Liver (tissue), 9 donors: Measurements from ENCODE around the gene PIMREG. TPM values are rescaled to one million over a fixed set of nuclear protein-coding genes. Genes with fewer than 3 reads are reported as not detected.

Source experiments
- DNase-seq: peaks from one replicate; pipeline ENCODE4 v3.0.0-alpha.2; 2017; ENCODE audit warnings: low spot score
- H3K27ac ChIP-seq, 2 donors: one replicate each; pipeline ENCODE4 v1.7.0; 2013; ENCODE audit warnings: inconsistent platforms in 2 of 2, low read length in 2 of 2, control low read depth in 1 of 2, low read depth in 1 of 2, mild to moderate bottlenecking in 1 of 2
- H3K27me3 ChIP-seq, 4 donors: one replicate each; pipeline versions ENCODE4 v1.6.1 to v1.7.0; 2013; ENCODE audit warnings: low read length in 3 of 4, inconsistent platforms in 1 of 4, mild to moderate bottlenecking in 1 of 4, moderate library complexity in 1 of 4; ENCODE audit not compliant: control insufficient read depth in 4 of 4, insufficient read depth in 4 of 4
- H3K36me3 ChIP-seq, 4 donors: one replicate each; pipeline versions ENCODE4 v1.6.1 to v1.7.0; 2013; ENCODE audit warnings: low read length in 3 of 4, mild to moderate bottlenecking in 3 of 4, low read depth in 1 of 4, moderate library complexity in 1 of 4; ENCODE audit not compliant: control insufficient read depth in 4 of 4, insufficient read depth in 3 of 4
- H3K4me1 ChIP-seq, 4 donors: one replicate each; pipeline versions ENCODE4 v1.6.1 to v1.7.0; 2013; ENCODE audit warnings: low read length in 3 of 4, mild to moderate bottlenecking in 3 of 4, moderate library complexity in 1 of 4; ENCODE audit not compliant: control insufficient read depth in 4 of 4, insufficient read depth in 4 of 4
- H3K4me3 ChIP-seq, 3 donors: one replicate each; pipeline versions ENCODE4 v1.6.1 to v1.7.0; 2013; ENCODE audit warnings: low read length in 3 of 3, control low read depth in 1 of 3, low read depth in 1 of 3, mild to moderate bottlenecking in 1 of 3
- H3K9ac ChIP-seq, 2 donors: one replicate each; pipeline ENCODE4 v1.7.0; 2013; ENCODE audit warnings: low read length in 2 of 2, mild to moderate bottlenecking in 2 of 2, moderate library complexity in 2 of 2, control low read depth in 1 of 2, low read depth in 1 of 2
- H3K9me3 ChIP-seq, 4 donors: one replicate each; pipeline versions ENCODE4 v1.6.1 to v1.7.0; 2013; ENCODE audit warnings: low read length in 3 of 4; ENCODE audit not compliant: control insufficient read depth in 4 of 4
- EGR1 ChIP-seq, 2 donors: IDR thresholded peaks; 2 replicates each; pipeline ENCODE4 v1.6.1; 2016 to 2018; ENCODE audit warnings: antibody characterized with exemption in 2 of 2, low read depth in 2 of 2
- GABPA ChIP-seq, 2 donors: IDR thresholded peaks in 1 of 2; conservative IDR thresholded peaks in 1 of 2; 2 replicates each; pipeline ENCODE4 v1.6.1; 2016; ENCODE audit warnings: antibody characterized with exemption in 2 of 2, mild to moderate bottlenecking in 1 of 2, moderate library complexity in 1 of 2
- HNF4A ChIP-seq, 2 donors: conservative IDR thresholded peaks; 2 replicates each; pipeline ENCODE4 v1.6.1; 2016; ENCODE audit warnings: antibody characterized with exemption in 2 of 2, mild to moderate bottlenecking in 2 of 2
- JUND ChIP-seq, 2 donors: IDR thresholded peaks; 2 replicates each; pipeline ENCODE4 v1.6.1; 2016; ENCODE audit warnings: antibody characterized with exemption in 2 of 2
- NR2F2 ChIP-seq: IDR thresholded peaks from 2 replicates; pipeline ENCODE4 v1.6.1; 2016; ENCODE audit warnings: antibody characterized with exemption
- RAD21 ChIP-seq, 2 donors: IDR thresholded peaks; 2 replicates each; pipeline ENCODE4 v1.6.1; 2016; ENCODE audit warnings: antibody characterized with exemption in 2 of 2, mild to moderate bottlenecking in 2 of 2
- REST ChIP-seq: IDR thresholded peaks from 2 replicates; pipeline ENCODE4 v1.6.1; 2016; ENCODE audit warnings: antibody characterized with exemption, mild to moderate bottlenecking
- RXRA ChIP-seq, 2 donors: IDR thresholded peaks; 2 replicates each; pipeline ENCODE4 v1.6.1; 2017 to 2018; ENCODE audit warnings: antibody characterized with exemption in 2 of 2, mild to moderate bottlenecking in 1 of 2
- SP1 ChIP-seq: IDR thresholded peaks from 2 replicates; pipeline ENCODE4 v1.6.1; 2018; ENCODE audit warnings: antibody characterized with exemption, mild to moderate bottlenecking
- TAF1 ChIP-seq: conservative IDR thresholded peaks from 2 replicates; pipeline ENCODE4 v1.6.1; 2016; ENCODE audit warnings: antibody characterized with exemption, mild to moderate bottlenecking
- YY1 ChIP-seq: IDR thresholded peaks from 2 replicates; pipeline ENCODE4 v1.6.1; 2016; ENCODE audit warnings: antibody characterized with exemption, mild to moderate bottlenecking
- WGBS: extraction: QIAGEN DNeasy Blood & Tissue Kit; methylation state at CpG from one replicate; pipeline ENCODE4 v1.1.7; 2013; 5-methylcytosine and 5-hydroxymethylcytosine counted together
- polyA plus RNA-seq, 2 donors: library from polyadenylated mRNA; stranded (reverse) in 1 of 2; unstranded in 1 of 2; fragments of 200-250 nt in 1 of 2; fragments of >200 nt in 1 of 2; fragmentation: Nextera tagmentation in 1 of 2; extraction: Ambion mirVana in 1 of 2; gene quantifications; one replicate each; pipeline versions ENCODE4 v1.2.1 to v1.2.3, GENCODE V29; 2013 to 2015
- total RNA-seq, 2 donors: library from RNA; depleted of rRNA; stranded (reverse); fragments of >200 nt; gene quantifications; one replicate each; pipeline ENCODE4 v1.2.3, GENCODE V29; 2014
- TF ChIP-seq, protein P1 (sequence below): IDR thresholded peaks from 2 replicates; pipeline ENCODE4 v1.6.1; 2016; ENCODE audit warnings: antibody characterized with exemption
- TF ChIP-seq, protein P2 (sequence below): IDR thresholded peaks from 2 replicates; pipeline ENCODE4 v1.6.1; 2016; ENCODE audit warnings: antibody characterized with exemption
- TF ChIP-seq, protein P3 (sequence below): fragments of 150-350 bp; IDR thresholded peaks from 2 replicates; pipeline ENCODE4 v1.5.1; 2017; ENCODE audit warnings: improper control_type of control experiment, low read depth, low read length; ENCODE audit not compliant: missing input control
- TF ChIP-seq, protein P4 (sequence below): IDR thresholded peaks from 2 replicates; pipeline ENCODE4 v1.6.1; 2016; ENCODE audit warnings: antibody characterized with exemption
- donor health status: healthy.
- donor health status: healthy.
- donor health status: healthy.
- donor health status: healthy.
- donor health status: healthy.

Gene PIMREG
- total and polyA plus RNA-seq, 4 donors = 0.10 to 5.2 (median 0.75) TPM; not detected in 1

DNA sequence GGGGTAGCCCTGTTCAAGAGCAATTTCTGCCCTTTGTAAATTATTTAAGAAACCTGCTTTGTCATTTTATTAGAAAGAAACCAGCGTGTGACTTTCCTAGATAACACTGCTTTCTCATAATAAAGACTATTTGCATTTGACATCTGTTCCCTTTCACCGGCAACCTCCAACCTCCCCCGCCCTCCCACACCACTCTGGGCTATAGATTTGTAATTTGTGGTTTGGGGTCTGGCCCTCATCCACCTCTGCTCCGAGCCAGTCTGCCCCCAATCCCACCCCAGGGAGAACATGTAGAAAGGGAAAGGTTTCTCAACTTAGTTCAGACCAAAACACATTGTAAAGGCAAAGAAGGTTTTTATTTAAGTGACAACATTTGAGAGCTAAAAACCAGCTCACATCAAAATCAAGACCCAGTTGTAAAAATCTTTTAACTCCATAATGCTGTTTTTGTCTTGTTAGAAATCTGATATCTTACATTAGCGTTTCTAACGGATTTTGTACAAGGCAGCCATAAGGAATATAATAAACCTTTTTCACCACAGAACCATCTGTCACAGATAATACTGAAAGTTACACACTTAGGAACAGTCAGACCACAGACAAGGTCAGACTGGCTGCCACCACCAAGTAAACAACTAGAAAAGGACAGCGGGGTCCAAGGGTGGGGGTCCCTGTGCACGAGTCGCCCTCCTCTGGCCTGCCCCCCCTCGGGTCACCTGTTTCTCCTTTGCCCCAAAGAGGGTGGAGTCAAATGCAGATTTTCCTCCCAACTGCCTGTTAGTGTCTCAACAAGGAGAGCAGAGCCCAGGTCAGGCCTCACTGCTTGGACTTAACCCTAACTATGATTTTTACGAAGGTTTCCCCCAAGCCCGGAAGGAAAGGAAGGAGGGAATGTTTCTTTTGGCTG lies 6.9 kb downstream of the PIMREG start:
- 39% methylated on average over 12 of the region's 12 CpGs for WGBS
- peaks cover 0 to 5% (median 1%) of the 10 kb centered on the region in 4 donors for H3K4me1 ChIP-seq
- no peak for DNase-seq

DNA sequence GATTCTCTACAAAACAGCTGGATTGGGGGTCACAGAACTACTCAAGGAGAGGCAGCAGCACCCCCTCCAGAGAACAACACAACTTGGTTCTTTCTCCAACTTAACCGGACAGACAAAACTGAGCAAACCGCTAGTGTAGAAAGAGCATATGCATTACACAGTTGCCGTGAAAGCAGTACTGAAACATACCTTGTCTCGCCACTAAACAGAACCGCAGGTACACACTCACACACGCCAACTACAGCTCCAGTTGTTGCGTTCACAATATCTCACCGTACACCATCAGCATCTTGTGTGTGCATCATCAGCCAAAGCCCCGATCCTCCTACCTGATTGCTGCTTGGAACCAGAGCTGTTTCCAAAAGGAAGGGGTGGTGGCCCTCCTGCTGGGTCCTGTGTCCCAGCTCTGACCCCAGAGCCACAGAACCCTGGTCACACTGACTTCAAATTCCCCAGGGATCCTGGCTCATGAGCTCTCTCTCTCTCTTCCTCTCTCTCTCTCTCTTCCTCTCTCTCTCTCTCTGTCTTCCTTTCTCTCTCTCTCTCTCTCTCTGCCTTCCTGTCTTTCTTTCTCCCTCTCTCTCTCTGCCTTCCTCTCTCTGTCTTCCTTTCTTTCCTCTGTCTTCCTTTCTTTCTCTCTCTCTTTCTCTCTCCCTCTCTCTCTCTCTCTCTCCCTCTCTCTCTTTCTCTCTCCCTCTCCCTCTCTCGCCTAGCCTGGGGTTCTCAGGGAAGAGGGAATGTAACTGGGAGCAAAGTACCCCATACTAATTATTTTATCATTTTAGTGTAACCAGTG lies 8.4 kb downstream of the PIMREG start:
- Histone ChIP-seq H3K4me3 (no peak overlapping the region), H3K4me1 (peaks cover 0 to 5% (median 1%) of the 10 kb centered on the region in 4 donors), H3K9me3 (no peaks in the 10 kb centered on the region), H3K9ac (no peak overlapping the region), H3K27me3 (peaks cover 0 to 2% (median 0%) of the 10 kb centered on the region in 4 donors), H3K27ac (no peak overlapping the region), H3K36me3 (no peaks in the 10 kb centered on the region)
- DNase-seq = no peak
- no peak for TF ChIP-seq GABPA (IDR thresholded peaks at IDR 0.05 in 1 of 2, conservative IDR thresholded peaks at IDR 0.05 in 1 of 2)
- TF ChIP-seq REST = no peak
- no peak for TF ChIP-seq NR2F2
- no peak for TF ChIP-seq SP1
- TF ChIP-seq, protein P1, sequence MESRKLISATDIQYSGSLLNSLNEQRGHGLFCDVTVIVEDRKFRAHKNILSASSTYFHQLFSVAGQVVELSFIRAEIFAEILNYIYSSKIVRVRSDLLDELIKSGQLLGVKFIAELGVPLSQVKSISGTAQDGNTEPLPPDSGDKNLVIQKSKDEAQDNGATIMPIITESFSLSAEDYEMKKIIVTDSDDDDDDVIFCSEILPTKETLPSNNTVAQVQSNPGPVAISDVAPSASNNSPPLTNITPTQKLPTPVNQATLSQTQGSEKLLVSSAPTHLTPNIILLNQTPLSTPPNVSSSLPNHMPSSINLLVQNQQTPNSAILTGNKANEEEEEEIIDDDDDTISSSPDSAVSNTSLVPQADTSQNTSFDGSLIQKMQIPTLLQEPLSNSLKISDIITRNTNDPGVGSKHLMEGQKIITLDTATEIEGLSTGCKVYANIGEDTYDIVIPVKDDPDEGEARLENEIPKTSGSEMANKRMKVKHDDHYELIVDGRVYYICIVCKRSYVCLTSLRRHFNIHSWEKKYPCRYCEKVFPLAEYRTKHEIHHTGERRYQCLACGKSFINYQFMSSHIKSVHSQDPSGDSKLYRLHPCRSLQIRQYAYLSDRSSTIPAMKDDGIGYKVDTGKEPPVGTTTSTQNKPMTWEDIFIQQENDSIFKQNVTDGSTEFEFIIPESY = no peak
- no peak for TF ChIP-seq RXRA (IDR thresholded peaks at IDR 0.05)
- no peak for TF ChIP-seq TAF1
- TF ChIP-seq, protein P2, sequence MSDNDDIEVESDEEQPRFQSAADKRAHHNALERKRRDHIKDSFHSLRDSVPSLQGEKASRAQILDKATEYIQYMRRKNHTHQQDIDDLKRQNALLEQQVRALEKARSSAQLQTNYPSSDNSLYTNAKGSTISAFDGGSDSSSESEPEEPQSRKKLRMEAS = no peak
- TF ChIP-seq EGR1 (IDR thresholded peaks at IDR 0.05; ENCODE audit: low read depth in 2 of 2) = no peak
- no peak for TF ChIP-seq HNF4A (conservative IDR thresholded peaks at IDR 0.05)
- no peak for TF ChIP-seq YY1
- TF ChIP-seq, protein P3, sequence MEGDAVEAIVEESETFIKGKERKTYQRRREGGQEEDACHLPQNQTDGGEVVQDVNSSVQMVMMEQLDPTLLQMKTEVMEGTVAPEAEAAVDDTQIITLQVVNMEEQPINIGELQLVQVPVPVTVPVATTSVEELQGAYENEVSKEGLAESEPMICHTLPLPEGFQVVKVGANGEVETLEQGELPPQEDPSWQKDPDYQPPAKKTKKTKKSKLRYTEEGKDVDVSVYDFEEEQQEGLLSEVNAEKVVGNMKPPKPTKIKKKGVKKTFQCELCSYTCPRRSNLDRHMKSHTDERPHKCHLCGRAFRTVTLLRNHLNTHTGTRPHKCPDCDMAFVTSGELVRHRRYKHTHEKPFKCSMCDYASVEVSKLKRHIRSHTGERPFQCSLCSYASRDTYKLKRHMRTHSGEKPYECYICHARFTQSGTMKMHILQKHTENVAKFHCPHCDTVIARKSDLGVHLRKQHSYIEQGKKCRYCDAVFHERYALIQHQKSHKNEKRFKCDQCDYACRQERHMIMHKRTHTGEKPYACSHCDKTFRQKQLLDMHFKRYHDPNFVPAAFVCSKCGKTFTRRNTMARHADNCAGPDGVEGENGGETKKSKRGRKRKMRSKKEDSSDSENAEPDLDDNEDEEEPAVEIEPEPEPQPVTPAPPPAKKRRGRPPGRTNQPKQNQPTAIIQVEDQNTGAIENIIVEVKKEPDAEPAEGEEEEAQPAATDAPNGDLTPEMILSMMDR = no peak
- no peak for TF ChIP-seq JUND (IDR thresholded peaks at IDR 0.05)
- TF ChIP-seq, protein P4, sequence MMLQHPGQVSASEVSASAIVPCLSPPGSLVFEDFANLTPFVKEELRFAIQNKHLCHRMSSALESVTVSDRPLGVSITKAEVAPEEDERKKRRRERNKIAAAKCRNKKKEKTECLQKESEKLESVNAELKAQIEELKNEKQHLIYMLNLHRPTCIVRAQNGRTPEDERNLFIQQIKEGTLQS = no peak
- TF ChIP-seq RAD21 (IDR thresholded peaks at IDR 0.05) = no peak
- 92% methylated on average over 10 of the region's 10 CpGs for WGBS

More for the DNA sequence above, 6.9 kb downstream of the PIMREG start:
- no peaks in the 10 kb centered on the region for H3K9me3 ChIP-seq
- H3K36me3 ChIP-seq = no peaks in the 10 kb centered on the region
- TF ChIP-seq EGR1 (IDR thresholded peaks at IDR 0.05; ENCODE audit: low read depth in 2 of 2) = no peak
- H3K4me3 ChIP-seq = no peak overlapping the region
- H3K9ac ChIP-seq = no peak overlapping the region
- H3K27ac ChIP-seq = no peak overlapping the region
- H3K27me3 ChIP-seq = peaks cover 0 to 2% (median 0%) of the 10 kb centered on the region in 4 donors
